Nephron (organoid): ENCODE results near the gene ULK4.

ENCODE experiments used
- H3K27ac Mint-ChIP-seq, 3 experiments: 2 replicates each; pipeline ENCODE4 v1.8.0; 2020; ENCODE audit warnings: mixed read lengths in 3 of 3, mild to moderate bottlenecking in 2 of 3, moderate library complexity in 1 of 3
- H3K27me3 Mint-ChIP-seq: 2 replicates; pipeline ENCODE4 v1.8.0; 2021; ENCODE audit warnings: low read depth, mild to moderate bottlenecking, moderate library complexity, mixed read lengths
- H3K36me3 Mint-ChIP-seq: 2 replicates; pipeline ENCODE4 v1.8.0; 2020; ENCODE audit warnings: low read depth, mixed read lengths
- H3K4me1 Mint-ChIP-seq: 2 replicates; pipeline ENCODE4 v1.8.0; 2020; ENCODE audit warnings: mixed read lengths
- H3K4me3 Mint-ChIP-seq, 3 experiments: 2 replicates each; pipeline ENCODE4 v1.8.0; 2020; ENCODE audit warnings: mild to moderate bottlenecking in 3 of 3, mixed read lengths in 3 of 3, moderate library complexity in 2 of 3
- H3K9me3 Mint-ChIP-seq: 2 replicates; pipeline ENCODE4 v1.8.0; 2020; ENCODE audit warnings: mixed read lengths
- TF ChIP-seq, protein P1 (sequence below), 3 experiments: fragments of 200-600 bp; sonication (generic); IDR thresholded peaks; one replicate each; pipeline ENCODE4 v1.5.0; 2021; ENCODE audit warnings: antibody characterized with exemption in 3 of 3; ENCODE audit not compliant: unreplicated experiment in 3 of 3

ULK4 gene

DNA sequence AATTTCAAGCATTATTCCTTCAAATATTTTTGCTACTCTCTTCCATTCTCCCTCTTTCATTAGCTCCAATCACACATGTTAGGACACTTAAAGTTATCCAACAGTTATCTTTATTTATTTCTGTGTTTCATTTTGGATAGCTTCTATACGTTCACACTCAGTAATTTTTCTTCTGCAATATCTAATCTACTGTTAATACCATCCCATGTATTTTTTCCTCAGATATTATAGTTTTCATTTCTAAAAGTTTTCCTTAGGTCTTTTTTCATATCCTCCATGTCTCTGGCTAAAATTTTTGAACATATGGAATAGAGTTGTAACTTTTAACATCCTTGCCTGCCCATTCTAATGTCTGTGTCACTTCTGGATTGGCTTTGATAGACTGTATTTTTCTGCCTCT lies 689.2 kb downstream of the ULK4 start:
- Mint-ChIP-seq H3K27ac (no peak overlapping the region), H3K4me3 (no peak overlapping the region), H3K9me3 (peaks cover 14% of the 10 kb centered on the region), H3K27me3 (no peaks in the 10 kb centered on the region), H3K4me1 (no peaks in the 10 kb centered on the region), H3K36me3 (peaks cover 15% of the 10 kb centered on the region)
- TF ChIP-seq, protein P1, sequence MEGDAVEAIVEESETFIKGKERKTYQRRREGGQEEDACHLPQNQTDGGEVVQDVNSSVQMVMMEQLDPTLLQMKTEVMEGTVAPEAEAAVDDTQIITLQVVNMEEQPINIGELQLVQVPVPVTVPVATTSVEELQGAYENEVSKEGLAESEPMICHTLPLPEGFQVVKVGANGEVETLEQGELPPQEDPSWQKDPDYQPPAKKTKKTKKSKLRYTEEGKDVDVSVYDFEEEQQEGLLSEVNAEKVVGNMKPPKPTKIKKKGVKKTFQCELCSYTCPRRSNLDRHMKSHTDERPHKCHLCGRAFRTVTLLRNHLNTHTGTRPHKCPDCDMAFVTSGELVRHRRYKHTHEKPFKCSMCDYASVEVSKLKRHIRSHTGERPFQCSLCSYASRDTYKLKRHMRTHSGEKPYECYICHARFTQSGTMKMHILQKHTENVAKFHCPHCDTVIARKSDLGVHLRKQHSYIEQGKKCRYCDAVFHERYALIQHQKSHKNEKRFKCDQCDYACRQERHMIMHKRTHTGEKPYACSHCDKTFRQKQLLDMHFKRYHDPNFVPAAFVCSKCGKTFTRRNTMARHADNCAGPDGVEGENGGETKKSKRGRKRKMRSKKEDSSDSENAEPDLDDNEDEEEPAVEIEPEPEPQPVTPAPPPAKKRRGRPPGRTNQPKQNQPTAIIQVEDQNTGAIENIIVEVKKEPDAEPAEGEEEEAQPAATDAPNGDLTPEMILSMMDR (IDR thresholded peaks at IDR 0.05; ENCODE audit: unreplicated experiment in 3 of 3) = no peak

DNA sequence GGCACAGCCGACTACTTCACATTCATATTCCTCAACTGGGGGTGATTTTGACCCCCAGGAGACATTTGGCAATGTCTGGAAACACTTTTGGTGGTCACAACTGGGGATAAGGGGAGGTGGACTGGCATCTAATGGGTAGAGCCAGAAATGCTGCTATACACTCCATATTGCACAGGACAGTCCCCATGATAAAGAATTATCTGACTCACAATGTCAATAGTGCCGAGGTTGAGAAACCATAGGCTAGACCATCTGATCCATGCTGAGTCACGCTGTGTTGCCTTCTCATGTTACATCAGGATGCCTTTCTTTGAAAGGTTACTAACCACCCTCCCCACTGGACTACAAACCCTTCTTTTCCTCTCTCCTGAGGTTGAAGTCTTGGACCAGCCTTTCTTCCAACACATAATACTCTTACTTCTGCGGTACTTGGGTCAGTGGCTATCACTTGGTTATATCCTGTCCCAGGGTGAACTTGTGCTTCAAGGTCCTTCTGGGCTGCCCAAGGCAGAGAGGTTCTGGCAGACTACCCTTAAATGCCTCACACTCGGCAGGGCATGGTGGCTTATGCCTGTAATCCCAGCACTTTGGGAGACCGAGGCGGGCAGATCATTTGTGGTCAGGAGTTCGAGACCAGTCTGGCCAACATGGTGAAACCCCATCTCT lies 693.8 kb downstream of the ULK4 start:
- Mint-ChIP-seq H3K4me3 (no peak overlapping the region), H3K9me3 (peaks cover 7% of the 10 kb centered on the region), H3K4me1 (no peaks in the 10 kb centered on the region), H3K36me3 (peaks cover 6% of the 10 kb centered on the region), H3K27ac (no peak overlapping the region), H3K27me3 (no peaks in the 10 kb centered on the region)
- TF ChIP-seq, protein P1 (IDR thresholded peaks at IDR 0.05; ENCODE audit: unreplicated experiment in 3 of 3) = no peak

DNA sequence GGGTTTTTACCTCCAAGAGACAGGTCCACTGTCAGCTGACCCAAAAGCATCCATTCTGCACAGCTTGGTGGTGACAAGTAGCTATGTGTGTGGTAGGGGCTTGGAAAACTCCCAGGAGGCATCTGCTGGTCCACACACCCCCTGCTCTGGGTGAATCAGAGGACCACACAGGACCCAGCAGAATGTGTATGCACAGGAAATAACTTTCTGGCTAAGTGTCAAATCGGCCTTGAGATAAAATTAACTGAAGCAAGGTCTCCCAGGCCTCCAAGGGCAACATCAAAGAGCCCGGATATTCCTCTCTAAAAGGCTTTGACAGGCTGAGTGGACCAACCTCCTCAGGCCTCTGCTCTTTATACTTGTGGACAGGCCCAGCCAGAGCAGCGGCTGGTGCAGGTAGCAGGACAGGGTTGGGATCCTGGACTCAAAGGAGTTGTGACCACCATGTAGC lies 696.1 kb downstream of the ULK4 start:
- no peaks in the 10 kb centered on the region for H3K27me3 Mint-ChIP-seq
- no peak overlapping the region for H3K4me3 Mint-ChIP-seq
- no peak overlapping the region for H3K27ac Mint-ChIP-seq
- no peaks in the 10 kb centered on the region for H3K9me3 Mint-ChIP-seq
- H3K36me3 Mint-ChIP-seq = no peaks in the 10 kb centered on the region
- H3K4me1 Mint-ChIP-seq = no peaks in the 10 kb centered on the region
- TF ChIP-seq, protein P1 (IDR thresholded peaks at IDR 0.05; ENCODE audit: unreplicated experiment in 3 of 3) = no peak

DNA sequence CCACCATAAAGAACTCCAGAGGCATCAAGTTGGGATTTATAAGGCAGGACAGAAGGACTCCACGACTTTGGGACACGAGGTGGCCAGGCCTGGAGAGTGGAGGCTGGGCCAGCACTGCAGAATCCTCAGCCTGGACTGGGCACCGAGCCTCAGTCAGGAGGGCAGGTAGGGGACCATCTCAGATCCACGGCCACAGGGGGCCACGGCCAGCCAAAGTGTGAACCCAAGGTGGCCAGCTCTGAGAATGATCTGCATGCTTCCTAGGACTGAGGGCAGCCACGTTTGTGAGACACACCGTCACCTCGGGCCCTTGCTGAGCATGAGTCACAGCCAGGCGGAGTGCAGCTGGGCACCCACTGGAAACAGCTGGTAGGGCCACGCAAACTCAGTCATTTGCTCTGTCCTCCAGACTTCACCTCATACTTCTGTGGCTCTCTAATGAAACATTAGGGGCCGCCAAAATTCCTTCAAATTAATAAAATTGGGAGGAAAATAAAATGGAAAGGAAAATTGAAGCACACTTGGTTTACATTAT lies 696.8 kb downstream of the ULK4 start:
- Mint-ChIP-seq H3K36me3 (no peaks in the 10 kb centered on the region), H3K4me3 (no peak overlapping the region), H3K4me1 (no peaks in the 10 kb centered on the region)

DNA sequence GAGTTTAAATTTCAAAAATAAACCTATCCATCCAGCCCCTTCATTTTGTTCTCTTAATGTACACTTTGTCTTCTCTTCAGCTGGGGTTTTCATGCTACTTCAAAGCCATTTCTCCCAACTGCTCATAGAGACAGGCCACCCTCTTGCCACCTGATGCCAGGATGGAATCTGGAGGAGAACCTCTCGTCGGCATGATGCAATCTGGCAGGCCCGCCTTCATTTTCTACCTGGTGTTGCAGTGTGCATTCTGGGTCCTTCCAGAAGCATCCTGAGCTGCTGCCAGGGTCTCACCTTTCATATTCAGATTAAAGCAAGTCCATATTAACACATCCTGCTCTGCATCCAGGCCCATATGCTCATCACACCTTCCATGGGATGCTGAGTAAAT lies 701.8 kb downstream of the ULK4 start:
- TF ChIP-seq, protein P1 (IDR thresholded peaks at IDR 0.05; ENCODE audit: unreplicated experiment in 3 of 3) = no peak
- no peak overlapping the region for H3K27ac Mint-ChIP-seq
- no peaks in the 10 kb centered on the region for H3K4me1 Mint-ChIP-seq
- no peaks in the 10 kb centered on the region for H3K9me3 Mint-ChIP-seq
- H3K4me3 Mint-ChIP-seq = no peak overlapping the region
- H3K36me3 Mint-ChIP-seq = no peaks in the 10 kb centered on the region
- no peaks in the 10 kb centered on the region for H3K27me3 Mint-ChIP-seq

More for the DNA sequence above, 696.8 kb downstream of the ULK4 start:
- TF ChIP-seq, protein P1 (IDR thresholded peaks at IDR 0.05; ENCODE audit: unreplicated experiment in 3 of 3) = no peak
- Mint-ChIP-seq H3K27ac (no peak overlapping the region), H3K27me3 (no peaks in the 10 kb centered on the region), H3K9me3 (no peaks in the 10 kb centered on the region)
